AG09309 (cell line): Measurements from ENCODE around the gene LRRC4B.
"Not testable (repeated sequence)": the region's sequence is repeated elsewhere in the genome, so short reads cannot be mapped to it uniquely, and the experiment has no call there.

Experiments used
- DNase-seq: peaks from one replicate; pipeline ENCODE4 v3.0.0-alpha.2; 2010; ENCODE audit warnings: low read depth
- H3K4me3 ChIP-seq: 2 replicates; pipeline ENCODE4 v1.5.1; 2011; ENCODE audit warnings: mild to moderate bottlenecking, low read depth, low read length, moderate library complexity; ENCODE audit not compliant: control insufficient read depth
- CTCF ChIP-seq: IDR thresholded peaks from 2 replicates; pipeline ENCODE4 v1.5.1; 2011; ENCODE audit warnings: mild to moderate bottlenecking, low read depth, low read length, inconsistent platforms; ENCODE audit not compliant: insufficient read depth, control insufficient read depth; ENCODE audit errors: missing control alignments

LRRC4B gene

DNA sequence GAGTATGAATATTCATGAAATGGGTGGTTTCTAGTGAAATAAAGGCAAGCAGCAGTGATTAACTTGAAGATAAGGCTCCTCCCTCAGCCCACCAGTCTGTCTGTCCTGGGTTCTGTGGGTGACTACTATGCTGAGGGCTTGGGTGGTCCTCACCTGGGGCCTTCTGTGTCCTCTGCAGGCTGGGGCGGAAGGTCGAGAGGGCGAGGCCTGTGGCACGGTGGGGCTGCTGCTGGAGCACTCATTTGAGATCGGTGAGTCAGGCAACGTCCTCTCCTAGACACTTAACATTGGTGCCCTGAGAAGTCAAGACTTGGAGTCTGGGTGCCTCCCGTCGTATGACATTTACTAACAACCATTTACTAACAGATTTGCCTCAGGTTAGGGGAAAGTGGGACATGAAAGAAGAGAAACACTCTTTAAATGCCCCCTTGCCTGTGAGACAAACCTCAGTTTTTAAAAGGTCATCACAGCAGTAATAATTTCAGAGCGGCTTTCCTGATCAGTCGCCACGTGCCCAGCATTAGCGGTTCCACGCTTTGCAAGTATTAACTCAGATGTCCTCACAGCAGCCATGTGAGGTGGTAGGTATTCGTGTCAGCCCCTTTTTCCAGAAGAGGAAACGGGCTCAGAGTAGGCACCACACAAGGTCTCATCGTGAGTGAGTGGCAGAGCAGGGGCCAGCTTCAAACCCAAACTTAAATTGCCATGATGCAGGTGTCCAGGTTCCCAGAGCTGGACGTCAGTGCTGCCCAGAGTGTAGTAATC is 90.3 kb downstream of the LRRC4B start:
- no peak overlapping the region for H3K4me3 ChIP-seq
- no peak for DNase-seq
- no peak for TF ChIP-seq CTCF

GRCh38 chr19:50476907-50477238 is 91.4 kb downstream of the LRRC4B start:
- peak overlapping the region; percentile 65 for H3K4me3 ChIP-seq
- DNase-seq: no peak
- no peak for TF ChIP-seq CTCF

DNA sequence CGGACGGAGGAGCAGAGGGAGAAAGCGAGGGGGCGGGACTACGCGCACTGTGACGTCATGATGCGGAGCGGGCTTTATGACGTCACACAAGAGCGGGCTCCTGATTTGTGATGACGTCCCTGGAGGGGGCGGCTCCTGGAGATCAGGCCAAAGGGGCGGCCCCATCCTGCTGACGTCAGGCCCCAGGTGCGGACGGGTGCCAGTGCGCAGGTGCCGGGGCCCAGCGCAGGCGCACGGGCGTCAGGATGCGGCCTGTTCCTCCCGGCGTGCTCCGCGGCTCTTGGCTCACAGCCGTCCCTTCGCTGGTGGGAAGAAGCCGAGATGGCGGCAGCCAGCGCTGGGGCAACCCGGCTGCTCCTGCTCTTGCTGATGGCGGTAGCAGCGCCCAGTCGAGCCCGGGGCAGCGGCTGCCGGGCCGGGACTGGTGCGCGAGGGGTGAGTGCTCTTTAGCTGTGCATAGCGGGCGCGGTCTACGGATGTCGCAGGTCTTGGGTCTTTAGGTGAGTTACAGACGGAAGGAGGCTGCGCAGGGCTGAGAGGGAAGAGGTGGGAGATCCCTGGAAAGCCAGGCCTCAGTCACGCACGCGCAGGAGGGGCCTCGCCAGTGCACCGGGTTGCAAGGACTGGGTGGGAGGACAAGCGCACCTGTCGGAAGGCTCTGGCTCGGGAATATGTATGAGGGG is 91.9 kb downstream of the LRRC4B start, which contains the start of the genes EMC10 and GARIN5A:
EMC10 (plus strand) TSS at position 284 of the 683 bp plus-strand sequence; CDS start at position 322, 38 bp downstream.
GARIN5A (minus strand) TSS at position 625 of the 683 bp plus-strand sequence; CDS start at position 165, 460 bp downstream.
- peak within 1 kb of the TSS; percentile 65 for H3K4me3 ChIP-seq
- DNase-seq: peak; percentile 52
- no peak for TF ChIP-seq CTCF

GRCh38 chr19:50475736-50476223 is 92.5 kb downstream of the LRRC4B start:
- TF ChIP-seq CTCF: no peak
- H3K4me3 ChIP-seq: no peak overlapping the region
- no peak for DNase-seq

GRCh38 chr19:50475101-50475568 is 93.1 kb downstream of the LRRC4B start:
- TF ChIP-seq CTCF: no peak
- H3K4me3 ChIP-seq: no peak overlapping the region
- DNase-seq: no peak

DNA sequence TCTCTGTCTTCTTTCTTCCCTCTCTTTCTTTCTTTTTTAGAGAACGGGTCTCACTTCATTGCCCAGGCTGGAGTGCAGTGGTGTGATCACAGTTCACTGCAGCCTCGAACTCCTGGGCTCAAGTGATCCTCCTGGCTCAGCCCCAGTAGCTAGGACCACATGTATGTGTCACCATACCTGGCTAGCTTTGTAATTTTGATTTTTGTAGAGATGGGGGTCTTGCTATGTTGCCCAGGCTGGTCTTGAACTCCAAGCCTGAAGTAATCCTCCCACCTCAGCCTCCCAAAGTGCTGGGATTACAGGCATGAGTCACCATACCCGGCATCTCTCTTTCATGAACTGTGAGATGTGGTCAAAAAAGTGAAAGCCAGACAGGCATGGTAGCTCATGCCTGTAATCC is 94.9 kb downstream of the LRRC4B start:
- H3K4me3 ChIP-seq, DNase-seq: not testable (repeated sequence)

DNA sequence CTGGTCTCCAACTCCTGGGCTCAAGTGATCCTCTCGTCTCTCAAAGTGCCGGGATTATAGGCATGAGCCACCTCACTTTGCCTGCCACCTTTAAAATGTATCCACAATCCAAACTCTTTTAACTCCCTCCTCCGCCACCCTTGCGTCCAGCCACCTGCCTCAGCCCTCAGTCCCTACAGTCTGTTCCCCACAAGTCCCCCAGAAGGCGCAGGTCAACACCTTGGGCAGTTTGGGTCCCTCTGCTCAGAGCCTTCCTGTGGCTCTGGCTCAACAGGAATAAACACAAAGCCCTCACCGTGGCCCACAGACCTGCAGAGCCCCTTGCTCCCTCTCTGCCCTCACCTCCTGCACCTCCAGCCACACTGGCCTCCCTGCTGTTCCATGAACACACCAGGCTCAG is 99.4 kb downstream of the LRRC4B start:
- DNase-seq: no peak
- no peak for TF ChIP-seq CTCF
- no peak overlapping the region for H3K4me3 ChIP-seq
